IPS DF 6.9 (cell line): ENCODE measurements around the gene DNAL4.

Experiments used
- DNase-seq: peaks from one replicate; pipeline ENCODE4 v3.0.0-alpha.2; 2013; ENCODE audit warnings: low read depth, low spot score
- H3K27ac ChIP-seq: one replicate; pipeline ENCODE4 v1.5.1; 2013; ENCODE audit warnings: low read length, control low read depth
- H3K27me3 ChIP-seq: 2 replicates; pipeline ENCODE4 v1.6.1; 2013; ENCODE audit warnings: mild to moderate bottlenecking, low read length; ENCODE audit not compliant: control insufficient read depth, insufficient read depth
- H3K36me3 ChIP-seq: 2 replicates; pipeline ENCODE4 v1.6.1; 2013; ENCODE audit warnings: low read length; ENCODE audit not compliant: control insufficient read depth, insufficient read depth
- H3K4me1 ChIP-seq: 2 replicates; pipeline ENCODE4 v1.6.1; 2013; ENCODE audit warnings: low read length; ENCODE audit not compliant: control insufficient read depth, insufficient read depth
- H3K4me3 ChIP-seq: 2 replicates; pipeline ENCODE4 v1.5.1; 2013; ENCODE audit warnings: mild to moderate bottlenecking, low read length
- H3K9me3 ChIP-seq: 2 replicates; pipeline ENCODE4 v1.6.1; 2013; ENCODE audit warnings: low read length, inconsistent platforms; ENCODE audit not compliant: control insufficient read depth, insufficient read depth
- WGBS: extraction: QIAGEN DNeasy Blood & Tissue Kit; methylation state at CpG from one replicate; pipeline ENCODE4 v1.1.7; 2013; ENCODE audit warnings: mixed read lengths, missing lambda C conversion rate; ENCODE audit not compliant: insufficient read length, insufficient coverage; 5-methylcytosine and 5-hydroxymethylcytosine counted together

DNAL4 gene

DNA sequence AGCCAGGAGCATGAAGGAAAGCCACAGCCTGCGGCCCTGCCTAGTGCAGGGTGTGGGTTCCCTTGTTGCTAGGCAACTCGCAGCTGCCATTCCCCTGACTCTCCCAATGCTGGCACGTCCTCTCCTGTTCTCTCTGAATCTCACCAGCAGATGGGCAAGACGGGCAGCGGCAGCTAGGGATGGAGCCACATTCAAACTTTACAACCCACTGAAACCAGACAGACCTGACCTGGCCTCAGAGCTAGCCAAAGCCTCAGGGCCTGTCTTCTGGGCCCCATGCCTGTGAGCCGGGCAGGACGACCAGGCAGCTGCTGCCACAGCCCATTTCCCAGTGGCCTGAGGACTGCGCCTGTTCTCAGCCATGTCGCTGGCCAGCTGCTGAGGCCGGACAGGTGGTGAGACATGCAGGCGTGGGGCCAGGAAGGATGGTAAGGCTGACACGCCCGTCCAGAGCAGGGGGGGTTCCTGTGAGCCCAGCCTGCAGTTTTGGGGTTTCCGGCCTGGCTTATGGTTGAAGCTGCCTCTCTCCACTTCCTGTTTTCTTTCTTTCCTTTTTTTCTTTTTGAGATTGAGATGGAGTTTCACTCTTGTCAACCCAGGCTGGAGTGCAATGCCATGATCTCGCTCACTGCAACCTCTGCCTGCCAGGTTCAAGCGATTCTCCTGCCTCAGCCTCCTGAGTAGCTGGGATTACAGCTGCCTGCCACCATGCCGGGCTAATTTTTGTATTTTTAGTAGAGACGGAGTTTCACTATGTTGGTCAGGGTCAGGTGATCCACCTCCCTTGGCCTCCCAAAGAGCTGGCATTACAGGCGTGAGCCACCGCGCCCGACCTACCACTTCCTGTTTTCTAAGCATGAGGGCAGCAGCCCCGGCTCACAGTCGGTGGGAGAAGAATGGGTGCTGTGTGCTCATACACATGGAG lies 42.3 kb downstream of the DNAL4 start:
- no peak overlapping the region for H3K27ac ChIP-seq
- H3K4me1 ChIP-seq: peaks cover 1% of the 10 kb centered on the region; the same call in 1 of the 2 replicates
- H3K9me3 ChIP-seq: no peaks in the 10 kb centered on the region
- H3K27me3 ChIP-seq: no peaks in the 10 kb centered on the region
- DNase-seq: no peak
- WGBS: no CpG with 5 or more reads among the region's 24 CpGs
- peaks cover 5% of the 10 kb centered on the region; the same call in 1 of the 2 replicates for H3K36me3 ChIP-seq
- no peak overlapping the region for H3K4me3 ChIP-seq

- no peak for DNase-seq
- peaks cover 1% of the 10 kb centered on the region; the same call in 1 of the 2 replicates for H3K4me1 ChIP-seq
- no peak overlapping the region for H3K27ac ChIP-seq
- WGBS: no CpG with 5 or more reads among the region's 12 CpGs
- H3K9me3 ChIP-seq: no peaks in the 10 kb centered on the region
- peaks cover 5% of the 10 kb centered on the region; the same call in 1 of the 2 replicates for H3K36me3 ChIP-seq
- no peaks in the 10 kb centered on the region for H3K27me3 ChIP-seq
- no peak overlapping the region for H3K4me3 ChIP-seq
These were observed 42.9 kb downstream of the DNAL4 start for GRCh38 chr22:38751066-38751421.

DNA sequence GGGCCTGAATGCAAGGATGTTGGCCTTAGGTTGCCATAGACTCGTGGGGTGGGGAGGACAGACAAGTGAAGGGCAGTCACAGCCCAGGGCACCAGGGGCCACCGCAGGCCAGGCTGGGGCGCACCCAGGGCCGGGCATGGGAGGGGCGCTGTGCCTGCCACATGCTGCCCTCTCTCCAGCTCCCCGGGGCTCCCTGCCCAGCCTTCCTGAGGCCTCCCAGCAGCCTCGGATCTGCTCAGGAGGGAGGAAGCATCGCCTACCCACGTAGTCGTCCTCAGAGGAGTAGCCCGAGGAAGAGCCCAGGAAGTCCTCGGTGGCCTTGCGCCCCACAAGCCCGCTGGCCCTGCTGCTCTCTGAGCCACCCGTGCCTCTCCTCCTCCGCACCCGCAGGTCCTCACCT lies 43.3 kb downstream of the DNAL4 start:
- Histone ChIP-seq H3K9me3 (no peaks in the 10 kb centered on the region), H3K36me3 (peaks cover 5% of the 10 kb centered on the region; the same call in 1 of the 2 replicates), H3K27ac (no peak overlapping the region), H3K27me3 (no peaks in the 10 kb centered on the region), H3K4me1 (peaks cover 1% of the 10 kb centered on the region; the same call in 1 of the 2 replicates), H3K4me3 (no peak overlapping the region)
- WGBS: no CpG with 5 or more reads among the region's 17 CpGs
- DNase-seq: no peak

DNA sequence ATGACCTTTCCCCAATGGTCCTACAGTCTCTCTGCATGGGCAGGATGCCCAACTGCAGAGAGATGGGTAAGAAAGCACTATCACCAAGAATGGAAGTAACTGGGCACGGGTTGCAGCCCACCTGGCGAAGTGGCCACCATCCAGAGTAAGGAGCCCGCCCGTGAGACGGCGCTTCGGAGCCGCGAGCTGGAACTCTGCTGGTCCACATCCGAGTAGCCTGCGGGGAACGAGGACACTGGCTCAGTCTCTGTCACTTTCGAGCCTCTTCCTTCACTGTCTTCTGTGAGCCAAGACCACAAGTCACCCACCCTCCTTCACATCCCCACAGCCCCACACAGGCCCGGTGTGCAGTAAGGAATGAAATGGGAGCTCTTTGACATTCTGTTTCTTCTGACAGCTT lies 43.8 kb downstream of the DNAL4 start:
- Histone ChIP-seq H3K9me3 (no peaks in the 10 kb centered on the region), H3K4me3 (no peak overlapping the region), H3K36me3 (peaks cover 5% of the 10 kb centered on the region; the same call in 1 of the 2 replicates), H3K27me3 (no peaks in the 10 kb centered on the region), H3K4me1 (peaks cover 1% of the 10 kb centered on the region; the same call in 1 of the 2 replicates), H3K27ac (no peak overlapping the region)
- DNase-seq: no peak
- no CpG with 5 or more reads among the region's 14 CpGs for WGBS

DNA sequence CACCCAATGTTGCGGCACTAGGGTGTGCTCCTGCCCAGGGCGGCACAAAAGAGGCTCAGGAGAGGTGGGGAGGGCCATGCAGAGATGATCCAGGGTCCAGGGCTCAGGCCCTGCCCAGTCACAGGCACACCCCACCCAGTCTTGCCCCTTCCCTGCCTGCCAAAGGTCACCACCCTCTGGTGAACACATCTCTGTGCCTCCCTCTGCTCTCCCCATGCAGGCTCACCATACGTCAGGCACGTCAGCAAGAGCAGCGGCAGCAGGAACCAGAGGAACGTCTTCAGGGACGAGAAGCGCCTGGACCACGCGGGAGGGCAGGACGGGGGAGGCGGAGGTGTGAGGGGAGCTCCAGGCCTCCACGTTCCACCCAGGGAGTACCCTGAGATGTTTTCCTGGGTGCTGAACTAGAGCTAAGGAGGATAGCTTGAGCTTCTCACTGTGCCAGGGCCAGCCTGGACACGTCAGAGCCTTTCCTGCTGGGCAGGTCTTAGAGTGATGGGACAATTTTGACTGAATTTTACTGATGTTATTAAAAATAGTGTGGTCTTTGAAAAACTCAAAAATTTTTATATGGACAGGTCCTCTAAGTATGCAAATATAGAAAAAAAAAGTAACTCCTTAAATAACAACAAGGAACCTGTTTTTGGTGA lies 45.3 kb downstream of the DNAL4 start:
- DNase-seq: no peak
- H3K27ac ChIP-seq: no peak overlapping the region
- no peaks in the 10 kb centered on the region for H3K27me3 ChIP-seq
- H3K4me3 ChIP-seq: no peak overlapping the region
- H3K4me1 ChIP-seq: peaks cover 1% of the 10 kb centered on the region; the same call in 1 of the 2 replicates
- no peaks in the 10 kb centered on the region for H3K9me3 ChIP-seq
- H3K36me3 ChIP-seq: peaks cover 5% of the 10 kb centered on the region; the same call in 1 of the 2 replicates
- no CpG with 5 or more reads among the region's 14 CpGs for WGBS

DNA sequence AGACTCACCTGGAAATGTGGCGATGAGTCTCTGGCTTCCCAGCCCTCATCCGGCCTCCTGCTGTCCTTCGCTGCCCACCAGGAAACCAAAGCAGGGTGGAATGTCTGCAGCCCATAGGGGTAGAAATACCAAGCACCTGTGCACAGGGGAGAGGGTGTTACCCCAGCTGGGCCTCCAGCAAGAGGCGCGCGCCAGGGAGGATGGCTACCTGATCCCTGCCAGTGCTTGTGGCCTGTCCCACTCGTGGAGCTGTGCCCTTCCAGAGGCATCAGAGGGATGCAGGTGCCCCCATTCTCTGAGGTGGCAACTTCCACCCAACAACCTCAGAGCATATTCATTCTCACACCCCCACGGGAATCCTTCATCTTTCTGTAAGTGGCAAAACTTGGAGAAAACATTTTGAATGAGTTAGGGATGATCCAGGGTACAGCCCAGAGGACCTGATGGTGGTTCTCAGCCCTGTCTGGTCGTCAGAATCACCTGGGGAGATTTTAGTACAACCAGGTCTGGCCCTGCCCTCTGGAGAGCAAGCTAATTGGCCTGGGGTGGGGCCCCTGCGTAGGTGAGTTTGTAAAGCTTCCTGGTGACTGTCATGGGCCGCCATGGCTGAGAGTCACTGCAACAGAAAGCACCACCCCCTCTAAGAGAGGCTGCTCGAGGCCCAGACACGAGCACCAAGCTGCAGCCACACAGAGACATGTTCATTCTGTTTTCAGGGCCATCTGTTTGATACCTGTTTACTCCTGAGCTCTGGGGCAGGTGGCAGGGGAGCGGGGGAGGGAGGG lies 48.1 kb downstream of the DNAL4 start:
- Histone ChIP-seq H3K4me1 (no peaks in the 10 kb centered on the region; the same call in 1 of the 2 replicates), H3K4me3 (no peak overlapping the region), H3K36me3 (peaks cover 2% of the 10 kb centered on the region; the same call in 1 of the 2 replicates), H3K27ac (no peak overlapping the region), H3K27me3 (no peaks in the 10 kb centered on the region), H3K9me3 (no peaks in the 10 kb centered on the region)
- no CpG with 5 or more reads among the region's 14 CpGs for WGBS
- DNase-seq: no peak

DNA sequence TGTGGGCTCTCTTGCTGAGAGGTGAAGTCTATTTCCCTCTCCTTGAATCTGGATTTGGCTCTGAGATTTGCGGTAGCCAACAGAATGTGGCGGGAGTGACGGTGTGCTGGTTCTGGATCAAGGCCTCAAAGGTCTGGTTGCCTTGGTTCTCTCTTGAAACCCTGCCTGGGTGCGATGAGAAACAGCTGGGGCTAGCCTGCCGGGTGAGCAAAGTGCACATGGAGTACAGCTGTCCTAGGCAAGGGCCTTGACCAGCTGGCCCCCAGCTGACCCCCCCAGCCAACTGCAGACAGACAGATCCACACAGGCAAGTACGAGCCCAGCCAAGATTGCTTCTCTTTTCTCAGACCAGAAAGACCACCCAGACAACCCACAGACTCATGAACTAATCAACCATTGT lies 49.0 kb downstream of the DNAL4 start:
- no peak for DNase-seq
- no peaks in the 10 kb centered on the region for H3K27me3 ChIP-seq
- no peaks in the 10 kb centered on the region; the same call in 1 of the 2 replicates for H3K4me1 ChIP-seq
- no peaks in the 10 kb centered on the region for H3K9me3 ChIP-seq
- no CpG with 5 or more reads among the region's 6 CpGs for WGBS
- peaks cover 4% of the 10 kb centered on the region; the same call in 1 of the 2 replicates for H3K36me3 ChIP-seq
- no peak overlapping the region for H3K4me3 ChIP-seq
- H3K27ac ChIP-seq: no peak overlapping the region

- DNase-seq: no peak
- Histone ChIP-seq H3K9me3 (no peaks in the 10 kb centered on the region), H3K27me3 (no peaks in the 10 kb centered on the region), H3K27ac (no peak overlapping the region), H3K4me1 (no peaks in the 10 kb centered on the region; the same call in 1 of the 2 replicates), H3K36me3 (peaks cover 13% of the 10 kb centered on the region; the same call in 1 of the 2 replicates), H3K4me3 (no peak overlapping the region)
- no CpG with 5 or more reads among the region's 25 CpGs for WGBS
These were observed 51.6 kb downstream of the DNAL4 start for GRCh38 chr22:38742176-38742942.

DNA sequence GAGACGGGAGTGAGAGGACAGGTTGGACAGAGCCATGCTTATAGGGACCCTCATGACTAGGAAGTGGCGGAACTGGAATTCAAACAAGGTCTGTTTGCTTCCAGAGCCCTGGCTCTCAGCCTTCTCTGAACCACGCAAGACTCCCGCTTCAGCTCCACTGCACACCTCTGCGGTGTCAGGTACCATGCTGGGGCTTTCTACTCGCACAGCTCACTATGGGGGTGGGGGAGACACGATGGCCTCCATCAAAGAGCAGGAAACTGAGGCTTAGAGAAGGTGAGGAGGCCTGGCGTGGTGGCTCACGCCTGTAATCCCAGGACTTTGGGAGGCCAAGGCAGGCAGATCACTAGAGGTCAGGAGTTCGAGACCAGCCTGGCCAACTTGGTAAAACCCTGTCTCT lies 52.4 kb downstream of the DNAL4 start:
- WGBS: no CpG with 5 or more reads among the region's 10 CpGs
- H3K27ac ChIP-seq: no peak overlapping the region

More for the DNA sequence above, 52.4 kb downstream of the DNAL4 start:
- Histone ChIP-seq H3K27me3 (no peaks in the 10 kb centered on the region), H3K36me3 (peaks cover 13% of the 10 kb centered on the region; the same call in 1 of the 2 replicates), H3K9me3 (no peaks in the 10 kb centered on the region), H3K4me1 (no peaks in the 10 kb centered on the region; the same call in 1 of the 2 replicates), H3K4me3 (no peak overlapping the region)
- DNase-seq: no peak
